Measurements from ENCODE around the gene PTPRO. TPM values are rescaled to one million over a fixed set of nuclear protein-coding genes. Genes with fewer than 3 reads are reported as not detected.

PTPRO gene
- 0.08 and 0.30 TPM in 2 replicates for total RNA-seq

DNA sequence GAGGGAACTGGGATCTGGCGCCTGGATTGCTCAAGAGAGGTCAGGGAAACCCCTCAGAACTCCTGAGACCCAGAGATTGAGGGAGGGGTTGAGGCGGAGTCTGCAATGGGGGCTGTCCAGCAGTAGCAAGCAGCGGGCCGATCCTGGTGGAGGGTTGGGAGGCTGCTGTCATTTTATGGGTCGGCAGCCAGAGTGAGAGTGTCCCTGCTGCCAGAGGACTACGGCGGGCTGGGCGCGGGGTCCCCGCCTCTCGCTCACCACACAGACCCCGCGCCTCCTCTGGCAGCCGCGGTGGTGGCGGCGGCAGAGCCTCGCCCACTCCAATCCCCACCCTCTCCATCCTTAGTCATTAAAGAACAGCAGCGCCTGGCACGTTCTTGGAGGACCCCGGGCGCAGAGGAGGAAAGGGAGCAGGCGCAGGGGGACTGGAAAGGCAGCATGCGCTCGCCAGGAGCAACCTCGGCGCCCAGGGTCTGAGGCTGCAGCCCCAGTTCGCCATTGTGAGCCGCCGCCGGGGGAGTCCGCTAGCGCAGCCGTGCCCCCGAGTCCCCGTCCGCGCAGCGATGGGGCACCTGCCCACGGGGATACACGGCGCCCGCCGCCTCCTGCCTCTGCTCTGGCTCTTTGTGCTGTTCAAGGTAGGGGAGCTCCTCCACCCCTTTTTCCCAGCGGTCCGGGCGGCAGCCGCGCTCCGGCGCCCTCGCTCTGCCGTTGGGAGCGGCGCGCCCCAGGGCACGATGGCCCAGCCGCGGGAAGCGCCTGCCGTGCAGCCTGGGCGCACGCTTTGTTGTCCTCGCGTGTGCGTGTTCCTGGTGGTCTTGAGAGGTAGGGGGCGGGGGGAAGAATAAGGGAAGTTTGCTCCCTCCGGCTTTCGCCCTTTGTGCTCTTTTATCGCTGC is at the start of gene PTPRO:
TSS of gene PTPRO (plus strand) at position 345 of the 898 bp plus-strand sequence.

Other genes with a start within 250 kb of the PTPRO start
- gene RERG, start 101.1 kb upstream of the PTPRO start, total RNA-seq: not detected in 2 replicates